ENCODE results near the gene LOC101059915.
A peak's percentile ranks its signal among the peaks of the same experiment; 100 is the strongest.
"Not testable (repeated sequence)": the region's sequence is repeated elsewhere in the genome, so short reads cannot be mapped to it uniquely, and the experiment has no call there.

Gene LOC101059915

DNA sequence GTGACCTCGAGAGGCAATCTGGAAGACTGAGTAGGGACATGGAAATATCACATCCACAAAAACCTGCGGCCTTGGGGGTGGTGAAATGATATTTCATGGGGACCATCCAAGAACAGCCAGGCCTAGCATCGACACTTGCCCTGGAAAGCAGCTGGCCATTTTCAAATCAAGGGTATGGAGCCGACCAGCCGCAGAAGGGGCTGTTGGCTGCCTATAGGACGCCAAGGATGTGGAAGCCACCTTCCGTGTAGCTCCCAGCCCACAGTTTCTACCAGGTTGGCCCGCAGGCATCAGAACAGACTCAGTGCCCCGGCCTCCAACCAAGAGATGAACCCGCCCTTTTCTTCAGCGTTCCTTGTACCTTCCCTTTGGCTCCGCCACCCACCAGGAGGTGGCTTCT is 5.4 kb upstream of the LOC101059915 start:
- 86% methylated on average over 12 of the region's 12 CpGs for WGBS, 2 donors
- Histone ChIP-seq H3K27ac (no peak overlapping the region), H3K4me3 (no peak overlapping the region), H3K4me1 (no peaks in the 10 kb centered on the region), H3K9me3 (no peaks in the 10 kb centered on the region), H3K27me3 (no peaks in the 10 kb centered on the region), H3K36me3 (no peaks in the 10 kb centered on the region)
- intact Hi-C loops (cut with DNase I), result no loop called here
- TF ChIP-seq, protein P1, sequence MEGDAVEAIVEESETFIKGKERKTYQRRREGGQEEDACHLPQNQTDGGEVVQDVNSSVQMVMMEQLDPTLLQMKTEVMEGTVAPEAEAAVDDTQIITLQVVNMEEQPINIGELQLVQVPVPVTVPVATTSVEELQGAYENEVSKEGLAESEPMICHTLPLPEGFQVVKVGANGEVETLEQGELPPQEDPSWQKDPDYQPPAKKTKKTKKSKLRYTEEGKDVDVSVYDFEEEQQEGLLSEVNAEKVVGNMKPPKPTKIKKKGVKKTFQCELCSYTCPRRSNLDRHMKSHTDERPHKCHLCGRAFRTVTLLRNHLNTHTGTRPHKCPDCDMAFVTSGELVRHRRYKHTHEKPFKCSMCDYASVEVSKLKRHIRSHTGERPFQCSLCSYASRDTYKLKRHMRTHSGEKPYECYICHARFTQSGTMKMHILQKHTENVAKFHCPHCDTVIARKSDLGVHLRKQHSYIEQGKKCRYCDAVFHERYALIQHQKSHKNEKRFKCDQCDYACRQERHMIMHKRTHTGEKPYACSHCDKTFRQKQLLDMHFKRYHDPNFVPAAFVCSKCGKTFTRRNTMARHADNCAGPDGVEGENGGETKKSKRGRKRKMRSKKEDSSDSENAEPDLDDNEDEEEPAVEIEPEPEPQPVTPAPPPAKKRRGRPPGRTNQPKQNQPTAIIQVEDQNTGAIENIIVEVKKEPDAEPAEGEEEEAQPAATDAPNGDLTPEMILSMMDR (IDR thresholded peaks at IDR 0.05), result no peak
- ATAC-seq (no peak), DNase-seq (no peak)

DNA sequence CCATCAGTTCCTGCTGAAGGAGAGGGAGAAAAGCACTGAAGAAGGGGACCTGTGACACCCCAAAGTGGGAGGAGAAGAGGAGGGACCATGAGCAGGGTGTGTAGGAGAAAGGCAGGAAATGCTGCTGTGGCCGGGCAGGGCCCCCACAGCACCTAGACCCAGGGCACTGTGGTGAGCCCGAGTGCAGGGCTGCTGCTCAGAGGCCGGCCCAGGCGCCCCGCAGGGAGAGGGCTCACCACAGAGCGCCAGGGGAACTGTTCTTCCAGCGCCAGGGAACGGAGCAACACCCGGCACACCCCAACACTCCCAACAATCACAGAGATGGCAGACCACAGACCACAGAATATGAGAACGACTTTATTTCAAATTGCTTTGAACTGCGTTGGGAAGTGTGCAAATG is 4.7 kb upstream of the LOC101059915 start:
- H3K9me3 ChIP-seq; H3K27me3 ChIP-seq; H3K4me3 ChIP-seq; intact Hi-C loops (cut with DNase I); DNase-seq; ATAC-seq; H3K36me3 ChIP-seq; H3K27ac ChIP-seq; H3K4me1 ChIP-seq: not testable (repeated sequence)
- 71 to 81% methylated on average over 11 of the region's 11 CpGs for WGBS, 2 donors

DNA sequence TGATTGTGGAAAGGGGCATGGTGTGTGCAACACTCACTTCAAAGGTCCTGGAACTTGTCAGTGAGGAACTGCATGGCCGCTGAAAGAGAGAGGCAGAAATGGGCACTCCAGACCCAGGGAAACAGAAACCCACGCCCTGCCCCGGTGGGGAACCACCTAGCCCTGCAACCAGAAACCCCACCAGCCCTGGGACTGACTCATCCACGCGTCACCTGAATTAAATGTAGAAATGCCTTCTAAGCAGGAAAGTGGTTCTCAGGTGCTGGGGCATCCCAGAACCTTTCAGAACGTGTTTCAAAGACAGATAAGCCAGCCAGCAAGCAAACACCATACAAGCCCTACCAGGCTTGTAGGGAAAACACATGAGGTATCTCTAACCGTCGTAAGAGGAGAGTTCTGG is 4.1 kb upstream of the LOC101059915 start:
- ATAC-seq; H3K4me3 ChIP-seq; H3K4me1 ChIP-seq; DNase-seq; intact Hi-C loops (cut with DNase I); H3K27me3 ChIP-seq; H3K27ac ChIP-seq; H3K36me3 ChIP-seq; H3K9me3 ChIP-seq: not testable (repeated sequence)
- 82 to 86% methylated on average over 6 to 8 of the region's 8 CpGs for WGBS, 2 donors

DNA sequence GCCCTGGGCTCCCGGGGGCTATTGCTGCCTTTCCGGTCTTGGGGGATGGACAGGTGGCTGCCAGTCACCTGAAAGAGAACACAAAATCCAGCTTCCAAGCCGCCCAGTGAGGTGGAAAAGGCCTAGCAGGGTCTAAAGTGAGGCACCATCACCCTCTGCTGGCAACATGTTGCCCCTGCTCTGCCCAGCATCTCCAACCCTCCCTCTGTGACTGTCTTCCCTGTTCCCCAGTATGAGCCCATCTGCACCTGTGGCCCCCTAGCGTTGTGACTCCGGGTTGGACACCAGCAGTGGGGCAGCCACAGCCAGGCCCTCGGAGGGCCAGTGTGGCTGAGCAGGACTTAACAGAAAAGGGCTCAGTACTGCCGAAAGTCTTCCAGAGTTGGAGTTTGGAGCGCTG is 3.1 kb upstream of the LOC101059915 start:
- H3K9me3 ChIP-seq; DNase-seq; intact Hi-C loops (cut with DNase I); H3K27me3 ChIP-seq; H3K36me3 ChIP-seq; H3K4me3 ChIP-seq; H3K27ac ChIP-seq; H3K4me1 ChIP-seq: not testable (repeated sequence)
- TF ChIP-seq, protein P1 (IDR thresholded peaks at IDR 0.05), result peak in 4 of 9 donors; percentile 12 to 20 (median 18)
- 51 to 62% methylated on average over 7 to 8 of the region's 8 CpGs for WGBS, 2 donors
- ATAC-seq, result peak in 1 of 8 donors; percentile 46

DNA sequence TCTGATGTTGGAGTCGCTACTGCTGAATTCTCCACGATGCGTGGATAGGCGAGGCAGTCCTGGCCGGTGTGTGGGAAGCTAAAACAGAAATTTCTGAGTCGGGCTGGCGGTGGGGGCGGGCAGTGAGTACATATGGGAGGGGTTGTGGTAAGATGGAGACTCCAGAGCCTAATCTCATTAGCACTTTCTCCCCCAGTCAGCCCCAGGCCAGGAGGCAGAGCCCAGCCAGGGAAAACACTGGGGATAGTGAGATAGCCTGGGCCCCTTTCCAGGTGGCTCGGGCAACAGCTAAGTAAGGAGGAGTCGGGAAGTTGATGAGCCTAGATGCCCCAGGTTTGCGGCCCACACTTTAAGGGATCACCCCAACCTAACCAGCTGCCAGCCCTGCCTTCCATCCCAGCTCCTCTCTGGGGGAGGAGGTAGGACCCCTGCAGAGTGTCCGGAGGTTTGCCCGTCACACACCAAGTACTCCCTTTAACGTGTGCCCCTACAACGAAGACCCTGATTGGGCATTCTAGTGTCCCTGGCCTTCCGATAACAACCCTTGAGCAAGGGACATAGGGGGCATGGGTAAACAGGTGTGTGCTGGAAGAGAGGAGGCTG is 2.4 kb upstream of the LOC101059915 start:
- DNase-seq, result no peak

More for the DNA sequence above, 2.4 kb upstream of the LOC101059915 start:
- no peaks in the 10 kb centered on the region for H3K36me3 ChIP-seq
- H3K9me3 ChIP-seq, result no peaks in the 10 kb centered on the region
- ATAC-seq, result peak in 1 of 8 donors; percentile 27
- H3K27me3 ChIP-seq, result no peaks in the 10 kb centered on the region
- no peak overlapping the region for H3K27ac ChIP-seq
- no peak overlapping the region for H3K4me3 ChIP-seq
- H3K4me1 ChIP-seq, result no peaks in the 10 kb centered on the region
- intact Hi-C loops (cut with DNase I), result no loop called here
- TF ChIP-seq, protein P1 (IDR thresholded peaks at IDR 0.05), result no peak
- 68 to 75% methylated on average over 16 of the region's 16 CpGs for WGBS, 2 donors

All from heart right ventricle (tissue), 16 donors.